ENCODE data around the gene MYOT. TPM values are rescaled to one million over a fixed set of nuclear protein-coding genes. Genes with fewer than 3 reads are reported as not detected.
"Not testable (repeated sequence)": the region's sequence is repeated elsewhere in the genome, so short reads cannot be mapped to it uniquely, and the experiment has no call there.

Gene MYOT
- total RNA-seq, 1 donor from 2014 or later: not detected

GRCh38 chr5:137847687-137848086, 20.0 kb upstream of the MYOT start:
- H3K36me3 Mint-ChIP-seq (ENCODE audit: unreplicated experiment): no peaks in the 10 kb centered on the region
- H3K9me3 Mint-ChIP-seq (ENCODE audit: unreplicated experiment): no peaks in the 10 kb centered on the region
- no peak overlapping the region for H3K27ac Mint-ChIP-seq (ENCODE audit: unreplicated experiment)
- H3K27me3 Mint-ChIP-seq (ENCODE audit: unreplicated experiment): peaks cover 16% of the 10 kb centered on the region
- H3K4me1 Mint-ChIP-seq (ENCODE audit: unreplicated experiment): peaks cover 4% of the 10 kb centered on the region
- TF ChIP-seq, protein P1, sequence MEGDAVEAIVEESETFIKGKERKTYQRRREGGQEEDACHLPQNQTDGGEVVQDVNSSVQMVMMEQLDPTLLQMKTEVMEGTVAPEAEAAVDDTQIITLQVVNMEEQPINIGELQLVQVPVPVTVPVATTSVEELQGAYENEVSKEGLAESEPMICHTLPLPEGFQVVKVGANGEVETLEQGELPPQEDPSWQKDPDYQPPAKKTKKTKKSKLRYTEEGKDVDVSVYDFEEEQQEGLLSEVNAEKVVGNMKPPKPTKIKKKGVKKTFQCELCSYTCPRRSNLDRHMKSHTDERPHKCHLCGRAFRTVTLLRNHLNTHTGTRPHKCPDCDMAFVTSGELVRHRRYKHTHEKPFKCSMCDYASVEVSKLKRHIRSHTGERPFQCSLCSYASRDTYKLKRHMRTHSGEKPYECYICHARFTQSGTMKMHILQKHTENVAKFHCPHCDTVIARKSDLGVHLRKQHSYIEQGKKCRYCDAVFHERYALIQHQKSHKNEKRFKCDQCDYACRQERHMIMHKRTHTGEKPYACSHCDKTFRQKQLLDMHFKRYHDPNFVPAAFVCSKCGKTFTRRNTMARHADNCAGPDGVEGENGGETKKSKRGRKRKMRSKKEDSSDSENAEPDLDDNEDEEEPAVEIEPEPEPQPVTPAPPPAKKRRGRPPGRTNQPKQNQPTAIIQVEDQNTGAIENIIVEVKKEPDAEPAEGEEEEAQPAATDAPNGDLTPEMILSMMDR (IDR thresholded peaks at IDR 0.05): no peak
- no peak for DNase-seq (ENCODE audit: extremely low spot score, unreplicated experiment)
- no peak overlapping the region for H3K4me3 Mint-ChIP-seq (ENCODE audit: unreplicated experiment)

DNA sequence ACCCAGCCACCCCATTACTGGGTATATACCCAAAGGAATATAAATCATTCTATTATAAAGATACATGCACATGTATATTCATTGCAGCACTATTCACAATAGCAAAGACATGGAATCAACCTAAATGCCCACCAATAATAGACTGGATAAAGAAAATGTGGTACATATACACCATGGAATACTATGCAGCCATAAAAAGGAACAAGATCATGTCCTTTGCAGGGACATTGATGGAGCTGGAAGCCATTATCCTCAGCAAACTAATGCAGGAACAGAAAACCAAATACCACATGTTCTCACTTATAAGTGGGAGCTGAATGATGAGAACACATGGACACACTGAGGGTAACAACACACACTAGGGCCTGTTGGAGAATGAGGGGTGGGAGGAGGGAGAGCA, 14.5 kb upstream of the MYOT start:
- H3K4me3 Mint-ChIP-seq (ENCODE audit: unreplicated experiment); H3K27ac Mint-ChIP-seq (ENCODE audit: unreplicated experiment); H3K4me1 Mint-ChIP-seq (ENCODE audit: unreplicated experiment); H3K9me3 Mint-ChIP-seq (ENCODE audit: unreplicated experiment); DNase-seq (ENCODE audit: extremely low spot score, unreplicated experiment); H3K36me3 Mint-ChIP-seq (ENCODE audit: unreplicated experiment): not testable (repeated sequence)
- peaks cover 22% of the 10 kb centered on the region for H3K27me3 Mint-ChIP-seq (ENCODE audit: unreplicated experiment)

DNA sequence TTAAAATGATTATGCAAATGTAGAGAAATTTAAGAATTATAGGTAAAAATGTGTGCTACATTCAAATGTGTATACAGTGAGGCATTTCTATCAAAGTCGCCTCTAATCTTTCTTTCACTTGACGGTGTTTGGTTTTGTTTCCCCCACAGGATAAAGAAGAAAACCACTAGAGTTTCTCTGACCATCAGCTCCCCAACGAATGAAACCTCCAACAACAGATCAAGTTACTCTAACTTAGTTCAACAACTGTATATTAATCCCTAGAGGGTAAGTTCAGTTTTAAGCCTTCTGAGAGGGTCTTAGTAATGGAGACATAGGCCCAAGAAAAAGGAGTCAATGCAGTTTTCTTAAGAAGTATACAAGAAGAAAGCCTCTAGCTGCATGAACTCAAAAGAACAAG, 11.5 kb upstream of the MYOT start:
- peaks cover 35% of the 10 kb centered on the region for H3K27me3 Mint-ChIP-seq (ENCODE audit: unreplicated experiment)
- H3K36me3 Mint-ChIP-seq (ENCODE audit: unreplicated experiment): no peaks in the 10 kb centered on the region
- H3K4me3 Mint-ChIP-seq (ENCODE audit: unreplicated experiment): no peak overlapping the region
- no peak for DNase-seq (ENCODE audit: extremely low spot score, unreplicated experiment)
- H3K9me3 Mint-ChIP-seq (ENCODE audit: unreplicated experiment): no peaks in the 10 kb centered on the region
- TF ChIP-seq, protein P1 (IDR thresholded peaks at IDR 0.05): no peak
- H3K4me1 Mint-ChIP-seq (ENCODE audit: unreplicated experiment): no peaks in the 10 kb centered on the region
- H3K27ac Mint-ChIP-seq (ENCODE audit: unreplicated experiment): no peak overlapping the region

GRCh38 chr5:137856916-137857862, 10.5 kb upstream of the MYOT start:
- Mint-ChIP-seq H3K27me3 (ENCODE audit: unreplicated experiment) (peaks cover 44% of the 10 kb centered on the region), H3K4me1 (ENCODE audit: unreplicated experiment) (no peaks in the 10 kb centered on the region), H3K9me3 (ENCODE audit: unreplicated experiment) (no peaks in the 10 kb centered on the region), H3K27ac (ENCODE audit: unreplicated experiment) (no peak overlapping the region), H3K36me3 (ENCODE audit: unreplicated experiment) (no peaks in the 10 kb centered on the region), H3K4me3 (ENCODE audit: unreplicated experiment) (no peak overlapping the region)
- TF ChIP-seq, protein P1 (IDR thresholded peaks at IDR 0.05): no peak
- no peak for DNase-seq (ENCODE audit: extremely low spot score, unreplicated experiment)

- Mint-ChIP-seq H3K4me3 (ENCODE audit: unreplicated experiment) (no peak overlapping the region), H3K27ac (ENCODE audit: unreplicated experiment) (no peak overlapping the region), H3K4me1 (ENCODE audit: unreplicated experiment) (no peaks in the 10 kb centered on the region), H3K36me3 (ENCODE audit: unreplicated experiment) (no peaks in the 10 kb centered on the region), H3K9me3 (ENCODE audit: unreplicated experiment) (no peaks in the 10 kb centered on the region), H3K27me3 (ENCODE audit: unreplicated experiment) (peaks cover 39% of the 10 kb centered on the region)
- TF ChIP-seq, protein P1 (IDR thresholded peaks at IDR 0.05): no peak
- no peak for DNase-seq (ENCODE audit: extremely low spot score, unreplicated experiment)
These were observed 9.3 kb upstream of the MYOT start for GRCh38 chr5:137858223-137858916.

Measured in osteocyte (in vitro differentiated cells).